MV-4-11 (cell line): ENCODE results near the gene RNASE1.
"Not testable (repeated sequence)": the region's sequence is repeated elsewhere in the genome, so short reads cannot be mapped to it uniquely, and the experiment has no call there.

ENCODE experiments used
- DNase-seq: peaks from one replicate; lab custom pipeline; 2025; lab: John Stamatoyannopoulos, UW

The RNASE1 gene

GRCh38 chr14:20772650-20773049, 30.0 kb downstream of the RNASE1 start:
- DNase-seq, result no peak

DNA sequence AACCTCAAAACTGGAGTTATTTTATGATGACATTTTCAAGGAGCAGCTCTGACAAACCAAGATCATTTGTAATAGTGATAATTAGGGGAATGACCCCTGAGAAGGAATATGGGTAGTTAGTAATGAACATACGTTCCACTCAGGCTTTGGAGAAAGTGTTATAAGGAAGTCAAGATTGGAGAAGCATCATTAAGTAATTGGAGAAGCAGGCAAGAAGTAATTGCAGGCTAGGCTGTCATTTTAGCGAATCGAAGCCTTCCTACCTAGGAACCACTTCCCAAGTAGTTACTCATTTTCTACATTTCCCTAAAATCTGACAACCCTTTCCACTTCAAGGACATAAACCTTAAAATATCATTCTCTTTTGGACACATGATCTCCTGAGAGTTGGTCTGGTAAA, 33.2 kb downstream of the RNASE1 start:
- DNase-seq, result peak; percentile 13

- DNase-seq, result no peak
These were observed 34.1 kb downstream of the RNASE1 start for GRCh38 chr14:20768593-20768892.

GRCh38 chr14:20760950-20761349, 41.7 kb downstream of the RNASE1 start:
- DNase-seq, result no peak

DNA sequence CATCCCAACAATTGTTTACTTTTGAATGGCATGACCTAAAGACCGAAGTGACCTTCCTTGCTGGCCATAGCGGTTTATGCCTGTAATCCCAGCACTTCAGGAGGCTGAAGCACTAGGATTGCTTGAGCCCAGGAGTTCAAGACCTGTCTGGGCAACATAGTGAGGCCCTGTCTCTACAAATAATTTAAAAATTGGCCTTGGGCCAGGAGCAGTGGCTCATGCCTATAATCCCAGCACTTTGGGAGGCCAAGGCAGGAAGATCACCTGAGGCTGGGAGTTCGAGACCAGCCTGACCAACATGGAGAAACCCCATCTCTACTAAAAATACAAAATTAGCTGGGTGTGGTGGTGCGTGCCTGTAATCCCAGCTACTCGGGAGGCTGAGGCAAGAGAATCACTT, 43.2 kb downstream of the RNASE1 start:
- not testable (repeated sequence) for DNase-seq

DNA sequence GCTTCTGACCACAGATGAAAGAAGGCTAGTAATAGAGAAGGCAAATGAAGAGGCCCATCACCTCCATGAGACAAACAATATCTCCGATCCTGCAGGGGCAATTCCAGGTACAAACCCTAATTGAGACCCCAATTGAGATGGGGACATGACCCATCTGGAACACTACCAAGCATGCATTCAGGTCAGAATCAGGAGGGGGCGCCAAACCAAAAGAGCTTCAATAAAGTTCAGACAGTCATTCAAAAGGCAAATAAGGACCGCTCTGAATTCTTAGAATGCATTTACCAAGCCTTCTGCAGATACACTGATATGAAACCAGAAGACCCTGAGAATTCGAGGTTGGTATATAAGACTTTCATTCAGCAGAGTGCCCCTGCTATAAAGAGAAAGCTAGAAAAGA, 44.7 kb downstream of the RNASE1 start:
- DNase-seq, result peak; percentile 28

- no peak for DNase-seq
These were observed 47.6 kb downstream of the RNASE1 start for GRCh38 chr14:20755037-20755436.

DNA sequence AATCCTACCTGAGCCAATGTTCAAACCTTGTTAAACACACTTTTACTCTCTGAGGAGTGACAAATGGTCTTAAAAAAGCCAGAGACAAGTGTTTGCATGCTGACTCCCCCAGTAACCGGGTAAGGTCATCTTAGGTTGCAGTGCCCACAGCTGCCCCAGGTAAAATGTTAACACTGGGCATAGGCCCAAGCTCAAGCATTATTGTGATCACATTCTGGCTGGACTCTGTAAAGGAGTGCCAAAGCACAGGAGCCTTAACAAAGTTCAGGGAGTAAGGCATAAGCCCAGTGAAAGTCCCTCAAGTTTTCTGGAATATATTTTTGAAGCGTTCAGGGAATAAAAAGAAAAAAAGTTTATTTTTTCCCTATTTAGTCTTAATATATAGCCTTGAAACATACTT, 48.3 kb downstream of the RNASE1 start:
- no peak for DNase-seq

GRCh38 chr14:20751963-20752562, 50.6 kb downstream of the RNASE1 start:
- no peak for DNase-seq
